Caco-2 (cell line): Measurements from ENCODE around the gene POMGNT2. TPM values are rescaled to one million over a fixed set of nuclear protein-coding genes. Genes with fewer than 3 reads are reported as not detected.

ENCODE experiments used
- BruUV-seq: library from RNA; stranded (reverse); fragments of 400-500 nt; replicated peaks from 2 replicates; lab custom pipeline; 2021; lab: Mats Ljungman, UMichigan
- CTCF ChIA-PET: fragments of 300-600 bp; sonication (Branson Sonifier 250); formaldehyde crosslinking; loops from one replicate; lab custom pipeline; 2022; ENCODE audit warnings: antibody characterized with exemption; lab: Charles Lee
- POLR2A ChIA-PET: fragments of 300-600 bp; sonication (Branson Sonifier 250); formaldehyde crosslinking; loops from one replicate; lab custom pipeline; 2022; ENCODE audit warnings: antibody characterized with exemption; lab: Charles Lee
- DNase-seq, 2 experiments: peaks; one replicate each; pipeline versions ENCODE4 v3.0.0 to v3.0.0-alpha.2; 2020 to 2022
- H3K27me3 ChIP-seq: replicated peaks from 2 replicates; pipeline ENCODE4 v1.6.0; 2011; ENCODE audit warnings: low read length; ENCODE audit not compliant: control insufficient read depth, insufficient read depth
- H3K36me3 ChIP-seq: 2 replicates; pipeline ENCODE4 v1.5.1; 2011; ENCODE audit warnings: low read length; ENCODE audit not compliant: control insufficient read depth, insufficient read depth
- H3K4me1 ChIP-seq: fragments of 250-450 bp; sonication (Bioruptor Pico); 2 replicates; pipeline ENCODE4 v1.5.1; 2020; ENCODE audit warnings: mild to moderate bottlenecking
- H3K4me3 ChIP-seq: 2 replicates; pipeline ENCODE4 v1.5.1; 2011; ENCODE audit warnings: low read depth, mild to moderate bottlenecking, control low read depth, low read length
- H3K9me3 ChIP-seq: fragments of 250-450 bp; sonication (Bioruptor Pico); 2 replicates; pipeline ENCODE4 v1.5.1; 2020; ENCODE audit warnings: mild to moderate bottlenecking, moderate library complexity
- H3K27ac Mint-ChIP-seq: one replicate; pipeline ENCODE4 v1.8.0; 2022; ENCODE audit warnings: mixed read lengths; ENCODE audit not compliant: unreplicated experiment
- H3K27me3 Mint-ChIP-seq: one replicate; pipeline ENCODE4 v1.8.0; 2022; ENCODE audit warnings: mixed read lengths; ENCODE audit not compliant: insufficient read depth, unreplicated experiment
- H3K36me3 Mint-ChIP-seq: one replicate; pipeline ENCODE4 v1.8.0; 2022; ENCODE audit warnings: mild to moderate bottlenecking, mixed read lengths; ENCODE audit not compliant: insufficient read depth, unreplicated experiment
- H3K4me1 Mint-ChIP-seq: one replicate; pipeline ENCODE4 v1.8.0; 2022; ENCODE audit warnings: low read depth, mixed read lengths; ENCODE audit not compliant: unreplicated experiment
- H3K4me3 Mint-ChIP-seq: one replicate; pipeline ENCODE4 v1.8.0; 2022; ENCODE audit warnings: mild to moderate bottlenecking, moderate library complexity, mixed read lengths; ENCODE audit not compliant: unreplicated experiment
- H3K9me3 Mint-ChIP-seq: one replicate; pipeline ENCODE4 v1.8.0; 2022; ENCODE audit warnings: mixed read lengths; ENCODE audit not compliant: unreplicated experiment
- CTCF ChIP-seq, 2 experiments: fragments of 200-600 bp in 1 of 2; IDR thresholded peaks; 1 replicate in 1 of 2; 2 replicates in 1 of 2; pipeline versions ENCODE4 v1.5.1 to v1.8.0; 2011 to 2022; ENCODE audit warnings: antibody characterized with exemption in 1 of 2, control low read depth in 1 of 2, inconsistent platforms in 1 of 2, low read depth in 1 of 2, low read length in 1 of 2, mild to moderate bottlenecking in 1 of 2, moderate library complexity in 1 of 2; ENCODE audit not compliant: insufficient read depth in 1 of 2, severe bottlenecking in 1 of 2, unreplicated experiment in 1 of 2
- intact Hi-C: fragments of 100-400 bp; cut with micrococcal nuclease; formaldehyde crosslinking; loops from one replicate; pipeline ENCODE4 v1.10.0; 2022; ENCODE audit not compliant: unreplicated experiment
- total RNA-seq: library from RNA; stranded (reverse); gene quantifications from 2 replicates; pipeline ENCODE4 v1.2.3, GENCODE V29; 2022

The POMGNT2 gene
- total RNA-seq, 1 experiment from 2014 or later: 10.1 TPM

GRCh38 chr3:43063114-43063513 lies 42.8 kb downstream of the POMGNT2 start:
- no peak for TF ChIP-seq CTCF (IDR thresholded peaks at IDR 0.05; ENCODE audit: insufficient read depth in 1 of 2, low read depth in 1 of 2, low read length in 1 of 2, severe bottlenecking in 1 of 2, unreplicated experiment in 1 of 2)
- intact Hi-C loops: no loop called here
- Histone ChIP-seq H3K9me3 (no peaks in the 10 kb centered on the region), H3K27me3 (no peaks in the 10 kb centered on the region), H3K4me3 (no peak overlapping the region), H3K4me1 (no peaks in the 10 kb centered on the region), H3K36me3 (no peaks in the 10 kb centered on the region)
- Mint-ChIP-seq H3K27me3 (no peaks in the 10 kb centered on the region), H3K27ac (no peak overlapping the region), H3K4me3 (no peak overlapping the region), H3K4me1 (no peaks in the 10 kb centered on the region), H3K36me3 (no peaks in the 10 kb centered on the region), H3K9me3 (no peaks in the 10 kb centered on the region)
- BruUV-seq: no TSS peak
- POLR2A ChIA-PET: no interaction called here
- no peak for DNase-seq
- CTCF ChIA-PET: no interaction called here

GRCh38 chr3:43062564-43063040 lies 43.3 kb downstream of the POMGNT2 start:
- Mint-ChIP-seq H3K27me3 (no peaks in the 10 kb centered on the region), H3K9me3 (no peaks in the 10 kb centered on the region), H3K4me3 (no peak overlapping the region), H3K4me1 (no peaks in the 10 kb centered on the region), H3K27ac (no peak overlapping the region), H3K36me3 (no peaks in the 10 kb centered on the region)
- POLR2A ChIA-PET: no interaction called here
- Histone ChIP-seq H3K4me3 (no peak overlapping the region), H3K27me3 (no peaks in the 10 kb centered on the region), H3K9me3 (no peaks in the 10 kb centered on the region), H3K36me3 (no peaks in the 10 kb centered on the region), H3K4me1 (no peaks in the 10 kb centered on the region)
- no TSS peak for BruUV-seq
- intact Hi-C loops: no loop called here
- CTCF ChIA-PET: no interaction called here
- no peak for DNase-seq
- no peak for TF ChIP-seq CTCF (IDR thresholded peaks at IDR 0.05; ENCODE audit: insufficient read depth in 1 of 2, low read depth in 1 of 2, low read length in 1 of 2, severe bottlenecking in 1 of 2, unreplicated experiment in 1 of 2)

GRCh38 chr3:43062040-43062563 lies 43.8 kb downstream of the POMGNT2 start:
- H3K9me3 ChIP-seq: no peaks in the 10 kb centered on the region
- no peaks in the 10 kb centered on the region for H3K9me3 Mint-ChIP-seq
- no peak overlapping the region for H3K27ac Mint-ChIP-seq
- ChIA-PET POLR2A (no interaction called here), CTCF (no interaction called here)
- H3K27me3 ChIP-seq: no peaks in the 10 kb centered on the region
- intact Hi-C loops: no loop called here
- no peaks in the 10 kb centered on the region for H3K27me3 Mint-ChIP-seq
- H3K4me1 ChIP-seq: no peaks in the 10 kb centered on the region
- DNase-seq: no peak
- H3K36me3 Mint-ChIP-seq: no peaks in the 10 kb centered on the region
- no peaks in the 10 kb centered on the region for H3K36me3 ChIP-seq
- H3K4me1 Mint-ChIP-seq: no peaks in the 10 kb centered on the region
- no peak overlapping the region for H3K4me3 ChIP-seq
- H3K4me3 Mint-ChIP-seq: no peak overlapping the region
- TF ChIP-seq CTCF (IDR thresholded peaks at IDR 0.05; ENCODE audit: insufficient read depth in 1 of 2, low read depth in 1 of 2, low read length in 1 of 2, severe bottlenecking in 1 of 2, unreplicated experiment in 1 of 2): no peak
- BruUV-seq: no TSS peak
